ENCODE data around the gene SEPTIN12.

Gene SEPTIN12

DNA sequence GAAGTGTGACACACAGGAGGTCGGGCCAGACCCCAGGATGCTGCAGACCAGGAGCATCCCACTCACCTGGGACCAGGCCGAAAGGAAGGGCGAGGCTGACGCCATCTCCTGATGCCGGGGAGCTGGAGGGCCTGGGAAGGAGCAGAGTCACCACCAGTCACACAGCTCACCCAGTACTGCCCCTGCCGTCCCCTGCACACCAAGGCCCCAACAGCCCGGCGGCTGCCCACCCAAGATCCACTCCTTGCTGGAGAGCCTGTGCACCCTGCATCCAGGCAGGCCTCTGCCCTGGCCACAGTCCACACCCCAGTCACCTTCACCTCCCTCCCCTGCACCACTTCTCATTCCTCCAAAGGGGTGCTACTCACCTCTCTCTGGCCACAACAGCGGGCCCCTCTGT lies 25.9 kb downstream of the SEPTIN12 start:
- in situ Hi-C loops (cut with HindIII; ENCODE audit: low sequenced_read_pairs), result no loop called here

DNA sequence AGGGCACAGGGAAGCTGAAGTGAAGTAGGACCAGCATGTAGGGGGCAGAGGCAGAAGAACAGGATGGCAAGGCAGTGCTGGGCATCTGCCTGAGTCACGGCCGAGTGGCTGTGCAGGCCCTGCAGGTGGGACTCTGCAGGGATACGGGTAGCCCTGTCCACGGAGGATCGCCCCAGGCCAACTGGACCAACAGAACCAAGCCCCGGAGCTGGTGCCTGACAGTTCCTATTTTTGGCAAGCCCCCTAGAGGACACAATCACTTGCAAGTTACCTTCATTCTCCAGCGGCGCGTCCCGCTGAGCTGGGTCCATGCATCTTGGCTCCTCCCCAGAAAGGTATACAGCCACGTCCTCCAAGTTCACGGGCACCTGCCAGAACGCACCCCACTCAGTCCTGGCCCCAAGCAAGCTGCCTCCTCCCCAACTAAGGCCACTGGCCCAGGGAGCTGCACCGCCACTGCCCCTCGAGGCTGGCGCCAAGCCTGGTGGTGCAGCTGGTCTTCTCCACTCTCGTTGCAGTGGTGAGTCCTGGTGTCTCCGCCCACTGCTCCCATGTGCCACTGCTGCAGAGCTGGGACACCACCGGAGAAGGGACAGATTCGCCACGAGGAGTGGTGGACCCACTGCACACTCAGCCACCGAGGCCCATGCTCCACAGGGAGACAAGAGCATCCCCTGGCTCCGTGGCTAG lies 27.8 kb downstream of the SEPTIN12 start:
- no peak for DNase-seq (ENCODE audit: low read depth, low spot score)
- no peak overlapping the region for H3K4me3 ChIP-seq (ENCODE audit: low read depth, low read length)
- in situ Hi-C loops (cut with HindIII; ENCODE audit: low sequenced_read_pairs), result no loop called here
- TF ChIP-seq, protein P1, sequence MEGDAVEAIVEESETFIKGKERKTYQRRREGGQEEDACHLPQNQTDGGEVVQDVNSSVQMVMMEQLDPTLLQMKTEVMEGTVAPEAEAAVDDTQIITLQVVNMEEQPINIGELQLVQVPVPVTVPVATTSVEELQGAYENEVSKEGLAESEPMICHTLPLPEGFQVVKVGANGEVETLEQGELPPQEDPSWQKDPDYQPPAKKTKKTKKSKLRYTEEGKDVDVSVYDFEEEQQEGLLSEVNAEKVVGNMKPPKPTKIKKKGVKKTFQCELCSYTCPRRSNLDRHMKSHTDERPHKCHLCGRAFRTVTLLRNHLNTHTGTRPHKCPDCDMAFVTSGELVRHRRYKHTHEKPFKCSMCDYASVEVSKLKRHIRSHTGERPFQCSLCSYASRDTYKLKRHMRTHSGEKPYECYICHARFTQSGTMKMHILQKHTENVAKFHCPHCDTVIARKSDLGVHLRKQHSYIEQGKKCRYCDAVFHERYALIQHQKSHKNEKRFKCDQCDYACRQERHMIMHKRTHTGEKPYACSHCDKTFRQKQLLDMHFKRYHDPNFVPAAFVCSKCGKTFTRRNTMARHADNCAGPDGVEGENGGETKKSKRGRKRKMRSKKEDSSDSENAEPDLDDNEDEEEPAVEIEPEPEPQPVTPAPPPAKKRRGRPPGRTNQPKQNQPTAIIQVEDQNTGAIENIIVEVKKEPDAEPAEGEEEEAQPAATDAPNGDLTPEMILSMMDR (IDR thresholded peaks at IDR 0.05; ENCODE audit: low read depth, low read length), result no peak

More for the DNA sequence above, 25.9 kb downstream of the SEPTIN12 start:
- no peak for DNase-seq (ENCODE audit: low read depth, low spot score)
- TF ChIP-seq, protein P1 (IDR thresholded peaks at IDR 0.05; ENCODE audit: low read depth, low read length), result no peak
- no peak overlapping the region for H3K4me3 ChIP-seq (ENCODE audit: low read depth, low read length)

DNA sequence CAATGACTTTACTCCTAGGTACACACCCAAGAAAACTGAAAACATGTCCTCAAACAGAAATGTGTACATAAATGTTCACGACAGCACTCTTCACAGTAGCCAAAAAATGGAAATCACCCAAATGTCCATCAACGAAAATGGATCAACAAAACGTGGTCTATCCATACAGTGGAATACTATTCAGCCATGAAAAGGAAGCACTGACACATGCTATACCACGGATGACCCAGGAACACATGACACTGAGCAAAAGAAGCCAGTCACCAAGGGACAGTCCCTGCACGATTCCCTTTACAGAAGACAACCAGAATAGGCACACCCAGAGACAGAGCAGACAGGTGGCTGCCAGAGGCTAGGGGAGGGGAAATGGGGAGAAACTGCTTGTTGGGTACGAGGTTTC lies 32.5 kb downstream of the SEPTIN12 start:
- no peak overlapping the region for H3K4me3 ChIP-seq (ENCODE audit: low read depth, low read length)
- no peak for DNase-seq (ENCODE audit: low read depth, low spot score)
- in situ Hi-C loops (cut with HindIII; ENCODE audit: low sequenced_read_pairs), result no loop called here
- TF ChIP-seq, protein P1 (IDR thresholded peaks at IDR 0.05; ENCODE audit: low read depth, low read length), result no peak

DNA sequence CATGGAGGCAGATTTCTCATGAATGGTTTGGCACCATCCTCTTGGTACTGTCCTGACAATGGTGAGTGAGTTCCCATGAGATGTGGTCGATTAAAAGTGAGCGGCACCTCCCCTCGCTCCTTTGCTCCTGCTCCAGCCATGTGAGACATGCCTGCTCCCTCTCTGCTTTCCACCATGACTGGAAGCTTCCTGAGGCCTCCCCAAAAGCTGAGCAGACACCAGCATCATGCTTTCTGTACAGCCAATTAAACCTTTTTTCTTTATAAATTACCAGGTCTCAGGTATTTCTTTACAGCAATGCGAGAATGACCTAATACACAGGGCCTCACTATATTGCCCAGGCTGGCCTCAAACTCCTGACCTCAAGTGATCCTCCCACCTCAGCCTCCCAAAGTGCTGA lies 33.3 kb downstream of the SEPTIN12 start:
- H3K4me3 ChIP-seq (ENCODE audit: low read depth, low read length), result no peak overlapping the region
- TF ChIP-seq, protein P1 (IDR thresholded peaks at IDR 0.05; ENCODE audit: low read depth, low read length), result no peak
- no peak for DNase-seq (ENCODE audit: low read depth, low spot score)
- in situ Hi-C loops (cut with HindIII; ENCODE audit: low sequenced_read_pairs), result no loop called here

DNA sequence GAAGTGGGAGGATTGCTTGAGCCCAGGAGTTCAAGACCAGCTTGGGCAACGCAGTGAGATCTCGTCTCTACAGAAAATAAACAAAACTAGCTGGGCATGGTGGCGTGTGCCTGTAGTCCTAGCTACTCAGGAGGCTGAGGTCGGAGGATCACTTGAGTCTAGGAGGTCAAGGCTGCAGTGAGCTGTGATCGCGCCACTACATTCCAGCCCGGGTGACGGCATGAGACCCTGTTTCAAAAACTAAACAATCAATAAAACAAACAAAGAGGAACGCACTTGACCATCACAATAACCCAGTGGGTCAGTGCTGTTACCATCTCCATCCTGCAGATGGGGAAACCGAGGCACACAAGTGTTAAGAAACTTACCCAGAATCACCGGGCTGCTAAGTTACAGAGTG lies 34.9 kb downstream of the SEPTIN12 start:
- TF ChIP-seq, protein P1 (IDR thresholded peaks at IDR 0.05; ENCODE audit: low read depth, low read length), result no peak
- no peak overlapping the region for H3K4me3 ChIP-seq (ENCODE audit: low read depth, low read length)
- no peak for DNase-seq (ENCODE audit: low read depth, low spot score)
- in situ Hi-C loops (cut with HindIII; ENCODE audit: low sequenced_read_pairs), result no loop called here

DNA sequence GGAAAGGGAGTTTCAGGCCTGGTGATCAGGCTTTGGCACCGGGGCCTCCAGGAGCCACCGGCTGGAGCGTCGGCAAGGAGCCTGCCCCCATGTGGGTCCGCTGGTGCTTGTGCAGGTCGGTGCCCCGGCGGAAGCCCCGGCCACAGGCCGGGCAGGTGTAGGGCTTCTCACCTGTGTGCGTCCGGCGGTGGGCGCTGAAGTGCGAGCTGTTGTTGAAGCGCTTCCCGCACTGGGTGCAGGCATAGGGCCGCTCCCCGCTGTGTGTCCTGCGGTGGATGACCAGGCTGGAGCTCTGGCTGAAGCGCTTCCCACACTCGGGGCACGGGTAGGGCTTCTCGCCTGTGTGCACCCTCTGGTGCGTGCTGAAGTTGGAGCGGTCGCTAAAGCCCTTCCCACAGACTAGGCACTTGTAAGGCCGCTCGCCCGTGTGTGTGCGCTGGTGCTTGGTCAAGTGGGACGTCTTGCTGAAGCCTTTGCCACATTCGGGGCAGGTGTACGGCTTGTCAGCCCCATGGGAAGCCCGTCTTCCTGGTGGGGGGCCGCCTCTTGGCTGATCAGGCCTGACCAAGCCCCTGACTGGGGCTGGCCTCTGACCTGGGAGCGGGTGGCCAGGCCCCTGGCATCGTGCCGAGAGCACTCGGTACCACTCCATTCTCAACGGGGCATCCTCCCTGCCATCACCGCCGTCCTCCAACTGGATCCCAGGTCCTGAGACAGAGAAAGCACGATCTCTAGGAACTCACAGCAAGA lies 35.6 kb downstream of the SEPTIN12 start:
- TF ChIP-seq, protein P1 (IDR thresholded peaks at IDR 0.05; ENCODE audit: low read depth, low read length), result no peak
- DNase-seq (ENCODE audit: low read depth, low spot score), result no peak
- in situ Hi-C loops (cut with HindIII; ENCODE audit: low sequenced_read_pairs), result no loop called here
- no peak overlapping the region for H3K4me3 ChIP-seq (ENCODE audit: low read depth, low read length)

All from astrocyte of the spinal cord (primary cell).